ENCODE data around the gene LILRA1. TPM values are rescaled to one million over a fixed set of nuclear protein-coding genes. Genes with fewer than 3 reads are reported as not detected.
"Not testable (repeated sequence)": the region's sequence is repeated elsewhere in the genome, so short reads cannot be mapped to it uniquely, and the experiment has no call there.

Gene LILRA1
- total RNA-seq, 1 experiment from 2014 or later, result not detected

DNA sequence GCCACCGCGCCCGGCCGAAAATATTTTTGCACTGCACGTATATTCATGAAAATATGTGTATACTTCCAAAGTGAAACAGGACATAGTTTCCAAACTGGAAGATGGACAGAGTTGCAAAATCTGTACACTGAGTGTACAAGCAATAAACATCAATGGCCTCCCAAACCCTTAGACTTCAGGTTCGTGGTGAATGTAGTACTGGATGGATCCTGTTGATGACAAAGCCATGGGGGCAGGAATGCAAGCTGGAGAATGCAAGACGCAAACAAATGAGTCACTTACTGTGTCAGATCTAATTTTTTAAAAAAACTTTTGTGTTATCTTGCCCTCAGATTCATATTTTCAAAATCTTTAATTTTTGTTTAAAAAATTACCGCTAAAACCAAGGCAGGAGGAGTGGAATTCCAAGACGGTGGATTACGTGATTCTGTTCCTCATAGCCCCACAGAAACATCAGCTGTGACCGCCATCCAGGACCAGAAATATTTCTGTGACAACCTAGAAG is 32.5 kb upstream of the LILRA1 start:
- no peak for DNase-seq
- intact Hi-C loops (cut with micrococcal nuclease; ENCODE audit: unreplicated experiment), result no loop called here

GRCh38 chr19:54561840-54562239 is 31.6 kb upstream of the LILRA1 start:
- BruUV-seq (replicated peaks), result no TSS peak
- Mint-ChIP-seq H3K27ac (ENCODE audit: unreplicated experiment) (no peak overlapping the region), H3K9me3 (ENCODE audit: unreplicated experiment) (peaks cover 9% of the 10 kb centered on the region), H3K27me3 (ENCODE audit: insufficient read depth, unreplicated experiment) (peaks cover 4% of the 10 kb centered on the region), H3K36me3 (ENCODE audit: insufficient read depth, unreplicated experiment) (no peaks in the 10 kb centered on the region), H3K4me3 (ENCODE audit: unreplicated experiment) (peak overlapping the region; percentile 59), H3K4me1 (ENCODE audit: low read depth, unreplicated experiment) (no peaks in the 10 kb centered on the region)
- Histone ChIP-seq H3K27me3 (replicated peaks; ENCODE audit: control insufficient read depth, insufficient read depth, low read length) (no peaks in the 10 kb centered on the region), H3K36me3 (ENCODE audit: control insufficient read depth, insufficient read depth, low read length) (no peaks in the 10 kb centered on the region), H3K9me3 (no peaks in the 10 kb centered on the region), H3K4me3 (ENCODE audit: low read depth, low read length) (no peak overlapping the region), H3K4me1 (no peaks in the 10 kb centered on the region)
- DNase-seq, result no peak
- TF ChIP-seq, protein P1, sequence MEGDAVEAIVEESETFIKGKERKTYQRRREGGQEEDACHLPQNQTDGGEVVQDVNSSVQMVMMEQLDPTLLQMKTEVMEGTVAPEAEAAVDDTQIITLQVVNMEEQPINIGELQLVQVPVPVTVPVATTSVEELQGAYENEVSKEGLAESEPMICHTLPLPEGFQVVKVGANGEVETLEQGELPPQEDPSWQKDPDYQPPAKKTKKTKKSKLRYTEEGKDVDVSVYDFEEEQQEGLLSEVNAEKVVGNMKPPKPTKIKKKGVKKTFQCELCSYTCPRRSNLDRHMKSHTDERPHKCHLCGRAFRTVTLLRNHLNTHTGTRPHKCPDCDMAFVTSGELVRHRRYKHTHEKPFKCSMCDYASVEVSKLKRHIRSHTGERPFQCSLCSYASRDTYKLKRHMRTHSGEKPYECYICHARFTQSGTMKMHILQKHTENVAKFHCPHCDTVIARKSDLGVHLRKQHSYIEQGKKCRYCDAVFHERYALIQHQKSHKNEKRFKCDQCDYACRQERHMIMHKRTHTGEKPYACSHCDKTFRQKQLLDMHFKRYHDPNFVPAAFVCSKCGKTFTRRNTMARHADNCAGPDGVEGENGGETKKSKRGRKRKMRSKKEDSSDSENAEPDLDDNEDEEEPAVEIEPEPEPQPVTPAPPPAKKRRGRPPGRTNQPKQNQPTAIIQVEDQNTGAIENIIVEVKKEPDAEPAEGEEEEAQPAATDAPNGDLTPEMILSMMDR (IDR thresholded peaks at IDR 0.05; ENCODE audit: insufficient read depth in 1 of 2, low read depth in 1 of 2, low read length in 1 of 2, severe bottlenecking in 1 of 2, unreplicated experiment in 1 of 2), result no peak
- POLR2A ChIA-PET, result no interaction called here
- intact Hi-C loops (cut with micrococcal nuclease; ENCODE audit: unreplicated experiment), result no loop called here
- CTCF ChIA-PET, result no interaction called here

More for the DNA sequence above, 32.5 kb upstream of the LILRA1 start:
- BruUV-seq (replicated peaks), result no TSS peak
- ChIA-PET POLR2A (no interaction called here), CTCF (no interaction called here)
- no peaks in the 10 kb centered on the region for H3K36me3 ChIP-seq (ENCODE audit: control insufficient read depth, insufficient read depth, low read length)
- no peaks in the 10 kb centered on the region for H3K9me3 ChIP-seq
- no peaks in the 10 kb centered on the region for H3K4me1 Mint-ChIP-seq (ENCODE audit: low read depth, unreplicated experiment)
- no peak overlapping the region for H3K4me3 ChIP-seq (ENCODE audit: low read depth, low read length)
- no peaks in the 10 kb centered on the region for H3K4me1 ChIP-seq
- H3K9me3 Mint-ChIP-seq (ENCODE audit: unreplicated experiment), result peaks cover 9% of the 10 kb centered on the region
- H3K36me3 Mint-ChIP-seq (ENCODE audit: insufficient read depth, unreplicated experiment), result no peaks in the 10 kb centered on the region
- H3K27me3 ChIP-seq (replicated peaks; ENCODE audit: control insufficient read depth, insufficient read depth, low read length), result no peaks in the 10 kb centered on the region
- peaks cover 4% of the 10 kb centered on the region for H3K27me3 Mint-ChIP-seq (ENCODE audit: insufficient read depth, unreplicated experiment)
- no peak overlapping the region for H3K4me3 Mint-ChIP-seq (ENCODE audit: unreplicated experiment)
- TF ChIP-seq, protein P1 (IDR thresholded peaks at IDR 0.05; ENCODE audit: insufficient read depth in 1 of 2, low read depth in 1 of 2, low read length in 1 of 2, severe bottlenecking in 1 of 2, unreplicated experiment in 1 of 2), result no peak
- H3K27ac Mint-ChIP-seq (ENCODE audit: unreplicated experiment), result no peak overlapping the region

GRCh38 chr19:54563206-54563605 is 30.2 kb upstream of the LILRA1 start:
- H3K36me3 ChIP-seq (ENCODE audit: control insufficient read depth, insufficient read depth, low read length); H3K4me1 Mint-ChIP-seq (ENCODE audit: low read depth, unreplicated experiment); H3K9me3 Mint-ChIP-seq (ENCODE audit: unreplicated experiment); H3K27me3 ChIP-seq (replicated peaks; ENCODE audit: control insufficient read depth, insufficient read depth, low read length); H3K4me3 Mint-ChIP-seq (ENCODE audit: unreplicated experiment); H3K4me1 ChIP-seq; H3K9me3 ChIP-seq; BruUV-seq (replicated peaks); H3K36me3 Mint-ChIP-seq (ENCODE audit: insufficient read depth, unreplicated experiment); CTCF ChIA-PET; H3K4me3 ChIP-seq (ENCODE audit: low read depth, low read length); H3K27me3 Mint-ChIP-seq (ENCODE audit: insufficient read depth, unreplicated experiment); intact Hi-C loops (cut with micrococcal nuclease; ENCODE audit: unreplicated experiment); POLR2A ChIA-PET; DNase-seq; H3K27ac Mint-ChIP-seq (ENCODE audit: unreplicated experiment): not testable (repeated sequence)

GRCh38 chr19:54570316-54570715 is 23.1 kb upstream of the LILRA1 start:
- ChIA-PET POLR2A (no interaction called here), CTCF (no interaction called here)
- TF ChIP-seq, protein P1 (IDR thresholded peaks at IDR 0.05; ENCODE audit: insufficient read depth in 1 of 2, low read depth in 1 of 2, low read length in 1 of 2, severe bottlenecking in 1 of 2, unreplicated experiment in 1 of 2), result no peak
- H3K4me3 Mint-ChIP-seq (ENCODE audit: unreplicated experiment), result no peak overlapping the region
- no peaks in the 10 kb centered on the region for H3K36me3 Mint-ChIP-seq (ENCODE audit: insufficient read depth, unreplicated experiment)
- H3K9me3 Mint-ChIP-seq (ENCODE audit: unreplicated experiment), result no peaks in the 10 kb centered on the region
- intact Hi-C loops (cut with micrococcal nuclease; ENCODE audit: unreplicated experiment), result no loop called here
- H3K27me3 Mint-ChIP-seq (ENCODE audit: insufficient read depth, unreplicated experiment), result peaks cover 17% of the 10 kb centered on the region
- no peaks in the 10 kb centered on the region for H3K4me1 Mint-ChIP-seq (ENCODE audit: low read depth, unreplicated experiment)
- Histone ChIP-seq H3K4me1 (no peaks in the 10 kb centered on the region), H3K27me3 (replicated peaks; ENCODE audit: control insufficient read depth, insufficient read depth, low read length) (no peaks in the 10 kb centered on the region; the same call in none of the 2 replicates), H3K36me3 (ENCODE audit: control insufficient read depth, insufficient read depth, low read length) (no peaks in the 10 kb centered on the region), H3K4me3 (ENCODE audit: low read depth, low read length) (no peak overlapping the region), H3K9me3 (no peaks in the 10 kb centered on the region)
- BruUV-seq (replicated peaks), result no TSS peak
- DNase-seq, result no peak
- H3K27ac Mint-ChIP-seq (ENCODE audit: unreplicated experiment), result no peak overlapping the region

- BruUV-seq (replicated peaks); H3K27ac Mint-ChIP-seq (ENCODE audit: unreplicated experiment); H3K9me3 Mint-ChIP-seq (ENCODE audit: unreplicated experiment); H3K36me3 Mint-ChIP-seq (ENCODE audit: insufficient read depth, unreplicated experiment); H3K4me1 Mint-ChIP-seq (ENCODE audit: low read depth, unreplicated experiment); H3K4me1 ChIP-seq; H3K4me3 Mint-ChIP-seq (ENCODE audit: unreplicated experiment); POLR2A ChIA-PET; DNase-seq; H3K36me3 ChIP-seq (ENCODE audit: control insufficient read depth, insufficient read depth, low read length); H3K9me3 ChIP-seq; CTCF ChIA-PET; H3K27me3 ChIP-seq (replicated peaks; ENCODE audit: control insufficient read depth, insufficient read depth, low read length); H3K4me3 ChIP-seq (ENCODE audit: low read depth, low read length); intact Hi-C loops (cut with micrococcal nuclease; ENCODE audit: unreplicated experiment): not testable (repeated sequence)
- peaks cover 23% of the 10 kb centered on the region for H3K27me3 Mint-ChIP-seq (ENCODE audit: insufficient read depth, unreplicated experiment)
Measured at GRCh38 chr19:54571715-54572615, 21.5 kb upstream of the LILRA1 start.

Data from Caco-2 (cell line).